Measurements from ENCODE around the gene SPAG16.
"Not testable (repeated sequence)": the region's sequence is repeated elsewhere in the genome, so short reads cannot be mapped to it uniquely, and the experiment has no call there.

SPAG16 gene

GRCh38 chr2:213971536-213971935 lies 687.3 kb downstream of the SPAG16 start:
- H3K27ac ChIP-seq (ENCODE audit: low read depth, low read length): no peak overlapping the region
- H3K9ac ChIP-seq (ENCODE audit: low read length): no peak overlapping the region
- no peak overlapping the region for H3K4me3 ChIP-seq (ENCODE audit: low read depth in 1 of 2, low read length in 2 of 2)
- H3K4me1 ChIP-seq (ENCODE audit: insufficient read depth, low read length): no peaks in the 10 kb centered on the region
- no peaks in the 10 kb centered on the region for H3K36me3 ChIP-seq (ENCODE audit: insufficient read depth, low read length)
- H3K9me3 ChIP-seq (ENCODE audit: low read length): no peaks in the 10 kb centered on the region
- no peaks in the 10 kb centered on the region for H3K27me3 ChIP-seq (ENCODE audit: control insufficient read depth in 1 of 2, insufficient read depth in 2 of 2, low read length in 2 of 2)

- Histone ChIP-seq H3K9me3 (ENCODE audit: low read length) (no peaks in the 10 kb centered on the region), H3K4me3 (ENCODE audit: low read depth in 1 of 2, low read length in 2 of 2) (no peak overlapping the region), H3K4me1 (ENCODE audit: insufficient read depth, low read length) (no peaks in the 10 kb centered on the region), H3K27ac (ENCODE audit: low read depth, low read length) (no peak overlapping the region), H3K27me3 (ENCODE audit: control insufficient read depth in 1 of 2, insufficient read depth in 2 of 2, low read length in 2 of 2) (no peaks in the 10 kb centered on the region), H3K9ac (ENCODE audit: low read length) (no peak overlapping the region), H3K36me3 (ENCODE audit: insufficient read depth, low read length) (no peaks in the 10 kb centered on the region)
Measured at GRCh38 chr2:213980883-213981282, 696.6 kb downstream of the SPAG16 start.

- H3K9me3 ChIP-seq (ENCODE audit: low read length): no peaks in the 10 kb centered on the region
- H3K36me3 ChIP-seq (ENCODE audit: insufficient read depth, low read length): no peaks in the 10 kb centered on the region
- no peak overlapping the region for H3K4me3 ChIP-seq (ENCODE audit: low read depth in 1 of 2, low read length in 2 of 2)
- no peak overlapping the region for H3K9ac ChIP-seq (ENCODE audit: low read length)
- H3K4me1 ChIP-seq (ENCODE audit: insufficient read depth, low read length): no peaks in the 10 kb centered on the region
- H3K27ac ChIP-seq (ENCODE audit: low read depth, low read length): no peak overlapping the region
- H3K27me3 ChIP-seq (ENCODE audit: control insufficient read depth in 1 of 2, insufficient read depth in 2 of 2, low read length in 2 of 2): no peaks in the 10 kb centered on the region
Measured at GRCh38 chr2:213989207-213989606, 704.9 kb downstream of the SPAG16 start.

- Histone ChIP-seq H3K9ac (ENCODE audit: low read length) (no peak overlapping the region), H3K27me3 (ENCODE audit: control insufficient read depth in 1 of 2, insufficient read depth in 2 of 2, low read length in 2 of 2) (no peaks in the 10 kb centered on the region), H3K4me1 (ENCODE audit: insufficient read depth, low read length) (peaks cover 8% of the 10 kb centered on the region), H3K4me3 (ENCODE audit: low read depth in 1 of 2, low read length in 2 of 2) (no peak overlapping the region), H3K9me3 (ENCODE audit: low read length) (no peaks in the 10 kb centered on the region), H3K27ac (ENCODE audit: low read depth, low read length) (no peak overlapping the region), H3K36me3 (ENCODE audit: insufficient read depth, low read length) (no peaks in the 10 kb centered on the region)
Measured at GRCh38 chr2:213991453-213992108, 707.3 kb downstream of the SPAG16 start.

- Histone ChIP-seq H3K9me3 (ENCODE audit: low read length) (no peaks in the 10 kb centered on the region), H3K9ac (ENCODE audit: low read length) (no peak overlapping the region), H3K36me3 (ENCODE audit: insufficient read depth, low read length) (no peaks in the 10 kb centered on the region), H3K4me1 (ENCODE audit: insufficient read depth, low read length) (peaks cover 8% of the 10 kb centered on the region), H3K27ac (ENCODE audit: low read depth, low read length) (no peak overlapping the region), H3K4me3 (ENCODE audit: low read depth in 1 of 2, low read length in 2 of 2) (no peak overlapping the region), H3K27me3 (ENCODE audit: control insufficient read depth in 1 of 2, insufficient read depth in 2 of 2, low read length in 2 of 2) (no peaks in the 10 kb centered on the region)
Measured at GRCh38 chr2:213995400-213996105, 711.3 kb downstream of the SPAG16 start.

- H3K27me3 ChIP-seq (ENCODE audit: control insufficient read depth in 1 of 2, insufficient read depth in 2 of 2, low read length in 2 of 2); H3K4me3 ChIP-seq (ENCODE audit: low read depth in 1 of 2, low read length in 2 of 2); H3K9ac ChIP-seq (ENCODE audit: low read length); H3K27ac ChIP-seq (ENCODE audit: low read depth, low read length); H3K36me3 ChIP-seq (ENCODE audit: insufficient read depth, low read length); H3K9me3 ChIP-seq (ENCODE audit: low read length); H3K4me1 ChIP-seq (ENCODE audit: insufficient read depth, low read length): not testable (repeated sequence)
Measured at GRCh38 chr2:213998976-213999375, 714.7 kb downstream of the SPAG16 start.

GRCh38 chr2:214004463-214004862 lies 720.2 kb downstream of the SPAG16 start:
- no peak overlapping the region for H3K9ac ChIP-seq (ENCODE audit: low read length)
- H3K27ac ChIP-seq (ENCODE audit: low read depth, low read length): no peak overlapping the region
- no peaks in the 10 kb centered on the region for H3K36me3 ChIP-seq (ENCODE audit: insufficient read depth, low read length)
- no peaks in the 10 kb centered on the region for H3K4me1 ChIP-seq (ENCODE audit: insufficient read depth, low read length)
- no peak overlapping the region for H3K4me3 ChIP-seq (ENCODE audit: low read depth in 1 of 2, low read length in 2 of 2)
- H3K27me3 ChIP-seq (ENCODE audit: control insufficient read depth in 1 of 2, insufficient read depth in 2 of 2, low read length in 2 of 2): no peaks in the 10 kb centered on the region
- H3K9me3 ChIP-seq (ENCODE audit: low read length): no peaks in the 10 kb centered on the region

- no peak overlapping the region for H3K9ac ChIP-seq (ENCODE audit: low read length)
Measured at GRCh38 chr2:214005337-214005736, 721.1 kb downstream of the SPAG16 start.

GRCh38 chr2:214006601-214007000 lies 722.3 kb downstream of the SPAG16 start:
- Histone ChIP-seq H3K4me3 (ENCODE audit: low read depth in 1 of 2, low read length in 2 of 2) (no peak overlapping the region), H3K27me3 (ENCODE audit: control insufficient read depth in 1 of 2, insufficient read depth in 2 of 2, low read length in 2 of 2) (no peaks in the 10 kb centered on the region), H3K9me3 (ENCODE audit: low read length) (no peaks in the 10 kb centered on the region), H3K4me1 (ENCODE audit: insufficient read depth, low read length) (no peaks in the 10 kb centered on the region), H3K36me3 (ENCODE audit: insufficient read depth, low read length) (no peaks in the 10 kb centered on the region), H3K27ac (ENCODE audit: low read depth, low read length) (no peak overlapping the region), H3K9ac (ENCODE audit: low read length) (no peak overlapping the region)

More at GRCh38 chr2:214005337-214005736, 721.1 kb downstream of the SPAG16 start:
- H3K36me3 ChIP-seq (ENCODE audit: insufficient read depth, low read length): no peaks in the 10 kb centered on the region
- H3K9me3 ChIP-seq (ENCODE audit: low read length): no peaks in the 10 kb centered on the region
- H3K27ac ChIP-seq (ENCODE audit: low read depth, low read length): no peak overlapping the region
- no peak overlapping the region for H3K4me3 ChIP-seq (ENCODE audit: low read depth in 1 of 2, low read length in 2 of 2)
- H3K27me3 ChIP-seq (ENCODE audit: control insufficient read depth in 1 of 2, insufficient read depth in 2 of 2, low read length in 2 of 2): no peaks in the 10 kb centered on the region
- no peaks in the 10 kb centered on the region for H3K4me1 ChIP-seq (ENCODE audit: insufficient read depth, low read length)

GRCh38 chr2:214011676-214012075 lies 727.4 kb downstream of the SPAG16 start:
- Histone ChIP-seq H3K9ac (ENCODE audit: low read length) (no peak overlapping the region), H3K36me3 (ENCODE audit: insufficient read depth, low read length) (no peaks in the 10 kb centered on the region), H3K27ac (ENCODE audit: low read depth, low read length) (no peak overlapping the region), H3K4me1 (ENCODE audit: insufficient read depth, low read length) (no peaks in the 10 kb centered on the region), H3K4me3 (ENCODE audit: low read depth in 1 of 2, low read length in 2 of 2) (no peak overlapping the region), H3K9me3 (ENCODE audit: low read length) (no peaks in the 10 kb centered on the region), H3K27me3 (ENCODE audit: control insufficient read depth in 1 of 2, insufficient read depth in 2 of 2, low read length in 2 of 2) (no peaks in the 10 kb centered on the region)

GRCh38 chr2:214014551-214015220 lies 730.4 kb downstream of the SPAG16 start:
- Histone ChIP-seq H3K27ac (ENCODE audit: low read depth, low read length) (no peak overlapping the region), H3K4me3 (ENCODE audit: low read depth in 1 of 2, low read length in 2 of 2) (no peak overlapping the region), H3K27me3 (ENCODE audit: control insufficient read depth in 1 of 2, insufficient read depth in 2 of 2, low read length in 2 of 2) (no peaks in the 10 kb centered on the region), H3K36me3 (ENCODE audit: insufficient read depth, low read length) (no peaks in the 10 kb centered on the region), H3K4me1 (ENCODE audit: insufficient read depth, low read length) (peaks cover 9% of the 10 kb centered on the region), H3K9ac (ENCODE audit: low read length) (no peak overlapping the region), H3K9me3 (ENCODE audit: low read length) (no peaks in the 10 kb centered on the region)

Data from muscle layer of colon (tissue), 2 donors.